GM23338 (cell line): ENCODE measurements around the gene RRAD.

Experiments used
- CREB1 ChIP-seq: fragments of 250-450 bp; sonication (Bioruptor Pico); IDR thresholded peaks from 2 replicates; pipeline ENCODE4 v1.5.0; 2020; ENCODE audit warnings: low read depth, mild to moderate bottlenecking, moderate library complexity
- CTCF ChIP-seq, 2 experiments: fragments of 200-600 bp in 1 of 2; sonication (generic) in 1 of 2; conservative IDR thresholded peaks; 2 replicates each; pipeline versions ENCODE4 v1.5.1 to v1.6.1; 2016 to 2017; ENCODE audit warnings: antibody characterized with exemption in 2 of 2, low read depth in 2 of 2, mild to moderate bottlenecking in 2 of 2, moderate library complexity in 1 of 2
- EZH2 ChIP-seq: fragments of 200-600 bp; sonication (generic); IDR thresholded peaks from one replicate; pipeline ENCODE4 v1.8.0; 2017; ENCODE audit warnings: antibody characterized with exemption, mild to moderate bottlenecking, low read depth; ENCODE audit not compliant: unreplicated experiment
- EZH2phosphoT487 ChIP-seq: fragments of 200-600 bp; sonication (generic); IDR thresholded peaks from one replicate; pipeline ENCODE4 v1.8.1; 2018; ENCODE audit warnings: antibody characterized with exemption; ENCODE audit not compliant: unreplicated experiment
- JUNB ChIP-seq: IDR thresholded peaks from one replicate; pipeline ENCODE4 v1.6.1; 2016; ENCODE audit warnings: antibody characterized with exemption; ENCODE audit not compliant: unreplicated experiment
- NANOG ChIP-seq: IDR thresholded peaks from 2 replicates; pipeline ENCODE4 v1.6.1; 2016; ENCODE audit warnings: antibody characterized with exemption, borderline replicate concordance
- POLR2AphosphoS5 ChIP-seq: IDR thresholded peaks from 2 replicates; pipeline ENCODE4 v1.6.1; 2016; ENCODE audit warnings: antibody characterized with exemption, low read depth
- ZNF114 ChIP-seq: fragments of 250-450 bp; sonication (Bioruptor Pico); IDR thresholded peaks from 2 replicates; pipeline ENCODE4 v1.5.0; 2020; ENCODE audit warnings: mild to moderate bottlenecking, moderate library complexity
- TF ChIP-seq, protein P1 (sequence below): IDR thresholded peaks from one replicate; pipeline ENCODE4 v1.6.1; 2018; ENCODE audit warnings: antibody characterized with exemption; ENCODE audit not compliant: unreplicated experiment
- TF ChIP-seq, protein P2 (sequence below): IDR thresholded peaks from 2 replicates; pipeline ENCODE4 v1.6.1; 2016; ENCODE audit warnings: antibody characterized with exemption

DNA sequence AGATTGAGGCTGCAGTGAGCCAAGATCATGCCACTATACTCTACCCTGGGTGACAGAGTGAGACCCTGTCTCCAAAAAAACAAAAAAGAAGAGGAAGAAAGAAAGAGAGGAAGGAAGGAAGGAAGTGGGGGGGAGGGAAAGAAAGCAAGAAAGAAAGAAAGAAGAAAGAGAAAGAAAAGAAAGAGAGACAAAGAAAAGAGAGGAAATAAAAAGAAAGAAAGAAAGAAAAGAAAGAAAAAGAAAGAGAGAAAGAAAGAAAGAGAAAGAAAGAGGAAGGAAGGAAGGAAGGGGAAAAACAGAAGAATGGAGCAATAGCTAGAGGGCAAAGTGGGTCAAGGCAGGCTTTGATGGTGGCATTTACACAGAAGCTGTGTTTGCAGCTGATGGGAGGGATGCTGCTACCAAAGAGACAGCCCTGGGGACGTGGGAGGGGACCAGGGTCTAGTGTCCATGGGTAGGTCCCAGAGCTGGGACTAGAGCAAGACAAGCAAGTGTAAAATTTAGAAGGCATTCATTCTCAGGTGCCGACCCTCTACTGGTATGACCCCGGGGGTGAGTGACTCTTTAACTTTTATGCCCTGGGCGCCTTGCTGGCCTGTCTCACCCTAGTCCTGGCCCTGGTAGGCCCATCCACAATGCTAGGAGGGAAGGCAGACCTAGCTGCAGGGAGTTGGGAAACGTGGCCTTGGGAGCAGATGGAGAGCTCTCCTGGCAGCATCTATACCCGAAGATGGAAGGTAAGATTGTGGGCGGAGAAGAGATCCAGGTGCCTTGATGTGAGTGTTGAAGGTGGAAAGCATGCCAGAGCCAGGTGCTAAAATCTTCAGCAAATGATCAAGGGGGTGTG, 33.7 kb upstream of the RRAD start:
- TF ChIP-seq CTCF (conservative IDR thresholded peaks at IDR 0.05; ENCODE audit: low read depth in 2 of 2), result no peak
- no peak for TF ChIP-seq EZH2
- no peak for TF ChIP-seq POLR2AphosphoS5
- TF ChIP-seq CREB1 (CRISPR knock-in tag), result no peak
- no peak for TF ChIP-seq EZH2phosphoT487
- TF ChIP-seq, protein P1, sequence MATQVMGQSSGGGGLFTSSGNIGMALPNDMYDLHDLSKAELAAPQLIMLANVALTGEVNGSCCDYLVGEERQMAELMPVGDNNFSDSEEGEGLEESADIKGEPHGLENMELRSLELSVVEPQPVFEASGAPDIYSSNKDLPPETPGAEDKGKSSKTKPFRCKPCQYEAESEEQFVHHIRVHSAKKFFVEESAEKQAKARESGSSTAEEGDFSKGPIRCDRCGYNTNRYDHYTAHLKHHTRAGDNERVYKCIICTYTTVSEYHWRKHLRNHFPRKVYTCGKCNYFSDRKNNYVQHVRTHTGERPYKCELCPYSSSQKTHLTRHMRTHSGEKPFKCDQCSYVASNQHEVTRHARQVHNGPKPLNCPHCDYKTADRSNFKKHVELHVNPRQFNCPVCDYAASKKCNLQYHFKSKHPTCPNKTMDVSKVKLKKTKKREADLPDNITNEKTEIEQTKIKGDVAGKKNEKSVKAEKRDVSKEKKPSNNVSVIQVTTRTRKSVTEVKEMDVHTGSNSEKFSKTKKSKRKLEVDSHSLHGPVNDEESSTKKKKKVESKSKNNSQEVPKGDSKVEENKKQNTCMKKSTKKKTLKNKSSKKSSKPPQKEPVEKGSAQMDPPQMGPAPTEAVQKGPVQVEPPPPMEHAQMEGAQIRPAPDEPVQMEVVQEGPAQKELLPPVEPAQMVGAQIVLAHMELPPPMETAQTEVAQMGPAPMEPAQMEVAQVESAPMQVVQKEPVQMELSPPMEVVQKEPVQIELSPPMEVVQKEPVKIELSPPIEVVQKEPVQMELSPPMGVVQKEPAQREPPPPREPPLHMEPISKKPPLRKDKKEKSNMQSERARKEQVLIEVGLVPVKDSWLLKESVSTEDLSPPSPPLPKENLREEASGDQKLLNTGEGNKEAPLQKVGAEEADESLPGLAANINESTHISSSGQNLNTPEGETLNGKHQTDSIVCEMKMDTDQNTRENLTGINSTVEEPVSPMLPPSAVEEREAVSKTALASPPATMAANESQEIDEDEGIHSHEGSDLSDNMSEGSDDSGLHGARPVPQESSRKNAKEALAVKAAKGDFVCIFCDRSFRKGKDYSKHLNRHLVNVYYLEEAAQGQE, result no peak
- TF ChIP-seq JUNB, result no peak
- TF ChIP-seq, protein P2, sequence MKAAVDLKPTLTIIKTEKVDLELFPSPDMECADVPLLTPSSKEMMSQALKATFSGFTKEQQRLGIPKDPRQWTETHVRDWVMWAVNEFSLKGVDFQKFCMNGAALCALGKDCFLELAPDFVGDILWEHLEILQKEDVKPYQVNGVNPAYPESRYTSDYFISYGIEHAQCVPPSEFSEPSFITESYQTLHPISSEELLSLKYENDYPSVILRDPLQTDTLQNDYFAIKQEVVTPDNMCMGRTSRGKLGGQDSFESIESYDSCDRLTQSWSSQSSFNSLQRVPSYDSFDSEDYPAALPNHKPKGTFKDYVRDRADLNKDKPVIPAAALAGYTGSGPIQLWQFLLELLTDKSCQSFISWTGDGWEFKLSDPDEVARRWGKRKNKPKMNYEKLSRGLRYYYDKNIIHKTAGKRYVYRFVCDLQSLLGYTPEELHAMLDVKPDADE, result no peak
- TF ChIP-seq ZNF114 (CRISPR knock-in tag), result no peak
- TF ChIP-seq NANOG, result no peak
